Ishikawa (cell line): ENCODE results near the gene CFAP20DC.

ENCODE experiments used
- CEBPB ChIP-seq: IDR thresholded peaks from 2 replicates; pipeline ENCODE4 v1.6.1; 2012
- CREB1 ChIP-seq: IDR thresholded peaks from 2 replicates; pipeline ENCODE4 v1.6.1; 2012; ENCODE audit warnings: low read depth
- EGR1 ChIP-seq: IDR thresholded peaks from 2 replicates; pipeline ENCODE4 v1.6.1; 2012
- EP300 ChIP-seq: IDR thresholded peaks from 2 replicates; pipeline ENCODE4 v1.6.1; 2012; ENCODE audit warnings: borderline replicate concordance
- FOXM1 ChIP-seq: IDR thresholded peaks from 2 replicates; pipeline ENCODE4 v1.6.1; 2012; ENCODE audit warnings: low read depth, borderline replicate concordance
- MAX ChIP-seq: IDR thresholded peaks from 2 replicates; pipeline ENCODE4 v1.6.1; 2012
- NFIC ChIP-seq: IDR thresholded peaks from 2 replicates; pipeline ENCODE4 v1.6.1; 2012
- RAD21 ChIP-seq: IDR thresholded peaks from 2 replicates; pipeline ENCODE4 v1.6.1; 2012; ENCODE audit warnings: low read depth
- REST ChIP-seq: IDR thresholded peaks from 2 replicates; pipeline ENCODE4 v1.6.1; 2012; ENCODE audit warnings: low read depth, mild to moderate bottlenecking
- TAF1 ChIP-seq: IDR thresholded peaks from 2 replicates; pipeline ENCODE4 v1.6.1; 2012; ENCODE audit warnings: low read depth, mild to moderate bottlenecking
- TCF12 ChIP-seq: IDR thresholded peaks from 2 replicates; pipeline ENCODE4 v1.6.1; 2012; ENCODE audit warnings: low read depth
- TEAD4 ChIP-seq: IDR thresholded peaks from 2 replicates; pipeline ENCODE4 v1.6.1; 2012
- USF1 ChIP-seq: IDR thresholded peaks from 2 replicates; pipeline ENCODE4 v1.6.1; 2012
- YY1 ChIP-seq: IDR thresholded peaks from 2 replicates; pipeline ENCODE4 v1.6.1; 2012; ENCODE audit warnings: low read depth
- ZBTB7A ChIP-seq: IDR thresholded peaks from 2 replicates; pipeline ENCODE4 v1.6.1; 2012; ENCODE audit warnings: low read depth

Gene CFAP20DC

DNA sequence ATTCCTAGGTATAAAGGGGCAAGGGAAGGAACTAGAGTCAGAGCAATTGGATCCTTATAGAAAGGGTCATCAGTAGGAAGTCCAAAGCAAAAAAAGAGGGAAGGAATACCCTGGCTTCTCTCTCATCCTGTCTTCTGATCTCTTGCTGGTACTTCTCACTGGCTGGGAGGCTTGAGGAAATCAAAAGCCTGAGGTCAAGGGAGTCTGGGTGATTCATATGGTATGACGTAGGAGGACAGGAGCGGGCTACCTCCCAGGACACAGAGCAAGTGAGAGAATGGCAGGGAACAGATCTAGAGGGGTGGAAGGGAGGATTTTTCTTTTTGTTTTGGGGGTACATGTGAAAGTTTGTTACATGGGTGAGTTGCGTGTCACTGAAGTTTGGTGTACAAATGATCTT is 76.0 kb downstream of the CFAP20DC start:
- TF ChIP-seq YY1 (no peak), RAD21 (no peak)

- no peak for TF ChIP-seq YY1
- no peak for TF ChIP-seq NFIC
Observed at GRCh38 chr3:58965865-58966264, 84.0 kb downstream of the CFAP20DC start.

DNA sequence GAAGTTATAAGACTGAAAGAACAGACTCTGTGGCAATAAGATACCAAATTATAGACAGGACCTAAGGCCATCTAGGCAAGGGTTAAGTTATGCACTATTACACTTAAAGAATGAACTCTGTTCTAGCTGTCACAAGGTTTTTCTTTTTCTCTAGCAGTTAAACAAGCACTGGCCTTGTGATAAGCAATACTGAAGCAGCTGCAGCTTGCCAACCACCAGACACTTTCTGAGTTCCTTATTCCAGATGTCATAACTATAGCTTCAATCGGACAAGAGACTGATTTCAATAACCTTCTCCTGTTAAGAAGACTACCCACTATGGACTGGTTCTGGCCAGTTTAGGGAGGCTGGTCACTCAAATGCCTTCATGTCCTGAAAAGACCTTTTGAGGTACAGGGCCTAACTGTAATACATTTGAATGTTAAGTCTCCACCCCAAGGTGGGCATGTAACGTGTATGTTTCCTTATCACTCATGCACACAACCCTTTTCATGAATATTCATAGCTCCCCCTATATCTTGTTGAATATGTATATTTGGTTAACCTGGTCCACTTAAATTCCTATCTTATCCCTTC is 85.8 kb downstream of the CFAP20DC start:
- no peak for TF ChIP-seq FOXM1
- TF ChIP-seq NFIC: no peak
- TF ChIP-seq CREB1: no peak
- TF ChIP-seq EGR1: no peak
- TF ChIP-seq RAD21: no peak
- TF ChIP-seq REST: no peak
- no peak for TF ChIP-seq CEBPB
- TF ChIP-seq USF1: no peak
- no peak for TF ChIP-seq ZBTB7A
- no peak for TF ChIP-seq YY1
- TF ChIP-seq MAX: no peak
- no peak for TF ChIP-seq TCF12
- no peak for TF ChIP-seq TAF1

DNA sequence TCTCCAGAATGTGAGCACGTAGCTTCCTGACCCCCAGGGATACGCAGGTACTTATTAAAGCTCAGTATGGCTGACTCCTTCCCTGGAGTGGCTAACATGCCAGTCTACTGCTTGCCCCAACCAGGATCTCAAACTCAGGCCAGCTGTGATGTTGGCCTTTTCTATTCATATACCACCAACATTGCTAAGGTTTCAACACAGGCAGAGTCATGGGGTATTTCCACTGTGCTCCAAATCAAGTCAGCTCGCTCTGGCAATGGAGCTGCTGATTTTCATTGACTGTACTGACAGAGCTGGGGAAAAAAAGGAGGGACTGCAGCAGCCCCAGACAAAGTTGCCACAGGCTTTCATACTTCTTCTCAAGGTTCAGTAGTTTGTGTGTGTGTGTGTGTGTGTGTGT is 87.0 kb downstream of the CFAP20DC start:
- TF ChIP-seq TAF1 (no peak), RAD21 (no peak), FOXM1 (no peak), YY1 (no peak), REST (no peak), CREB1 (no peak)

- no peak for TF ChIP-seq YY1
- TF ChIP-seq RAD21: no peak
- no peak for TF ChIP-seq TCF12
- no peak for TF ChIP-seq TEAD4
- TF ChIP-seq FOXM1: no peak
- no peak for TF ChIP-seq EGR1
- no peak for TF ChIP-seq REST
- no peak for TF ChIP-seq NFIC
- no peak for TF ChIP-seq TAF1
- TF ChIP-seq CREB1: no peak
- TF ChIP-seq CEBPB: no peak
- no peak for TF ChIP-seq USF1
- no peak for TF ChIP-seq MAX
- TF ChIP-seq ZBTB7A: no peak
- TF ChIP-seq EP300: no peak
Observed at GRCh38 chr3:58962040-58962651, 87.7 kb downstream of the CFAP20DC start.

GRCh38 chr3:58955308-58955707 is 94.5 kb downstream of the CFAP20DC start:
- TF ChIP-seq RAD21: no peak
- TF ChIP-seq NFIC: no peak
- no peak for TF ChIP-seq EP300
- TF ChIP-seq CREB1: no peak
- TF ChIP-seq TAF1: no peak
- TF ChIP-seq ZBTB7A: no peak
- no peak for TF ChIP-seq TEAD4
- TF ChIP-seq REST: no peak
- TF ChIP-seq EGR1: no peak
- TF ChIP-seq MAX: no peak
- no peak for TF ChIP-seq YY1
- no peak for TF ChIP-seq USF1
